GM18520 (cell line): ENCODE data around the gene GRAMD1B.
"Not testable (repeated sequence)": the region's sequence is repeated elsewhere in the genome, so short reads cannot be mapped to it uniquely, and the experiment has no call there.

Source experiments
- ATAC-seq: cut with Tn5 transposase; IDR thresholded peaks from one replicate; pipeline ENCODE4 v1.9.1; 2021; ENCODE audit not compliant: unreplicated experiment

Gene GRAMD1B

DNA sequence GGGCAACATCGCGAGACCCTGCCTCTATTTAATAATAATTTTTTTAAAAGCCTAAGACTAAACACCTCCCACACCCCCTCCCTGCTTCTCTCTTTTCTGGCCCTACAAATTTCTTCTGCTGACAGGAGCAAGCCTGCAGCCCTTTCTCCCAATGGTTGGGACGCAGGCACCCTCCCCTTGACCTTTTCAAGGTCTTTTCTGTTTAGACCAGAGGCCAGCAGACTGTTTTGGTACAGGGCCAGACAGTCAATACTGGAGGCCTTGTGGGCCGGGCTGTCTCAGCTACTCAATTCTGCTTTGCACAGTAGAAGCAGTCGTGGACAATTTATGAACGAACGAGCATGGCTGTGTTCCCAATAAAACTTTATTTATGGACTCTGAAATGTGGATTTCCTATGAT, 132.1 kb downstream of the GRAMD1B start:
- no peak for ATAC-seq

DNA sequence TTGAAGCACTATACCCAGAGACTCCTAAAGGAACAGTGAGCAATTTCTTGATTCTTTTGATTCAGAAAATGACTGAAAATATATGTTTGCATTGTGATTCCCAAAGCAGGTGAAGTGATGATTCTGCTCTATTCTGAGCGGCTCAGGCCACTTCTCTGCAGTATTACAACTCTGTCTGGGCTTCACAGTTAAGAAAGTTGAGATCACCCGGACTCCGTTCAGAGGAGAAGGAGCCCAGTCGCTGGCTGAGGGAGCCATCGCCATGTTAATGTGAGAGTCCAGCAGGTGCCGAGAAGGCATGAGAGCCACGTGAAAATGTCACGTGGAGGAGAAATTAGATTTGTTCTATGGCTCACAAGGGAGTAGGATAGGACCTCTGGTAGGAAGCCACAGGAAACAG, 132.8 kb downstream of the GRAMD1B start:
- ATAC-seq = no peak

DNA sequence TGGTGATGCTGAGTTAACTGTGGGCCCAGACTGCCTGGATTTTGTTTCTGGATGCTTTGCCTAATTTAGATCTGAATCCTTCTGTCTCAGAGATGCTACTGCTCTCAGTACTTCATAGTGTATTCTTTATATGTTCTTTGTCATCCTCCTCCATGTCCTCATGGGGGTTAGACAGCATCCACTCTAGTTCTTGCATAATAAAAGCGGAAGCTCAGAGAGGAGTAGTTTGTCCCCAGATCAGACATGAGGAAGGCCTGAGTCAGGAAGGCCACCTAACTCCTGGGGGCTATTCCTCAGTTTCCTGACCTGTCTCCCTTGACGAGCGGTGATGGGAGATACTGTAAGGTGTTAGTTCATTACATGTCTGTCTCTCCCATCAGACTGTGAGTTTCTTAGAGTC, 134.2 kb downstream of the GRAMD1B start:
- no peak for ATAC-seq

DNA sequence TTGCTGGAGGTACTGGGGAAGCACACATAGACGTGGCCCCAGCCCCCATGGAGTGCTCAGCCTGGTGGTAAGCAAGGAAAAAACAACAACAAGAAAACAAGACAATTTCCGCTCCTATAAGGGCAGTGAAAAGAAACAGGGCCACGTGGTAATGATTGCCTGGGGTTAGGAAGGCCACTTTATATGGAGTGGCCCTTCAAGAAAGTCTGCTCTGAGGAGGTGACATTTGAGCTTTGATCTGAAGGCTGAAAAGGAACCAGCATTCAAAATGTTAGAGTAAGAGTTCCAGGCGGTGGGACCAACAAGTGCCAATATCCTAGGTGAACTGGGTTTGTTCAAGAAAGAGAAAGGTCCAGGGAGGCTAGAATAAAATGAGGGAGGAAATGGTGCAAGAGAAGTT, 136.8 kb downstream of the GRAMD1B start:
- no peak for ATAC-seq

DNA sequence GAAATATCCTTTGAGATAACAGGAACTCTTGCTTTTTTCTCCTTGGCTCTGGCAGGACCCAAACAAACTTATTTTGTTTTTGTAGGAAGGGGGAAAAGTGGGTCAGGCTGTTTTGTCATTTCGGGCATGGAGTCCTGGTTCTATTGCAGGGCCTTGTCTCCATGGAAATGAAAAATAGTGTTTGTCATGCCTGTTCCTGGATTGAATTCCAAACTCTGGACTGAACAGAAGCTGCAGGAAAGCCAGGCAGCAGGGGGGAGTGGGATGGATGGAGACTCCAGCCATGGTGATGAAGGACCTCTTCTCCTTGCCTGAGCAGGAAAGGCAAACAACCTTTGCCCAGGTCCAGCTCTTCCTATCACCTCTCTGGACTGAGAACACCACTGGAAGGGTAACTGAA, 137.4 kb downstream of the GRAMD1B start:
- ATAC-seq = no peak

DNA sequence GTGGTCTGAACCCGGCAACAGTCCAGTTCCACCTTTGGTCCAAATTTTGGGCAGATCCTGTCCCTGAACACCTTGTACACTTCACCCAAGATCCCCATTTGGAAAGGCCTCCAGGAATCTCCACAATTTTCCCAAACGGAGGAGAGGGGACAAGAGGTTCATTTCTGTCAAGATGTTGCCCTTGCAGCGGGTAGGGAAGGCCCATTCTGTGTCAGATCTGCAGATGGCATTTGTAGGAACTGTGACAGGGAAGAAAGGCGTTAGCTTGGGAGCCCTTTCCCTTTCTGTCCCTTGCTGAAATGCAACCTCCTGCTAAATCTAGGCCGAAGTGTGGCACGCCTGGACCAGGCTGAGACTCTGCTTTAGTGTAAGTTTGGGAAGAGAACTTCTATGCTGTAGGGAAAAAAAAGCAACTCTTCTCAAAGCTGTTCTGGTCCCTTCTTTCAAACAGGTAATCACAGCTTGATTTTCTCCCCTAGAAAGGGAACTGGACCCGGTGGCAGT, 138.3 kb downstream of the GRAMD1B start:
- ATAC-seq = no peak

DNA sequence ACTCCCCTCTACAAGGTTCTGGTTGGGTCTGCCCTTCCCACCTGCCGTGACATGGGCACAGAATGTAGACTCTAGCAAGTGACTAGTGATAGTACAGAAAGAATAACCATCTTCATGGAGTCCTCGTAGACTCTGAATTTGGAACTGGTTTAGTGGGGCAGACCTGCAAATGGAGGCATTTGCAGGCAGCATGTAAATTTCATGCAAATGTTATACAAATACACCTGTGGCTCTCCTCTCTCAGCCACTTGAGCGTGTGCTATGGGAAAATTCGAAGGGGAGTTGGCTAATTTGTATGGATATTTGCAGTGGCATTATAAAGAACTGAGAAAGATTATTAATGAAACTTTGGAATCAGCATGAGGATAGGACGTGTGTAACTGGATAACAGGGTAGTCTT, 139.3 kb downstream of the GRAMD1B start:
- no peak for ATAC-seq

DNA sequence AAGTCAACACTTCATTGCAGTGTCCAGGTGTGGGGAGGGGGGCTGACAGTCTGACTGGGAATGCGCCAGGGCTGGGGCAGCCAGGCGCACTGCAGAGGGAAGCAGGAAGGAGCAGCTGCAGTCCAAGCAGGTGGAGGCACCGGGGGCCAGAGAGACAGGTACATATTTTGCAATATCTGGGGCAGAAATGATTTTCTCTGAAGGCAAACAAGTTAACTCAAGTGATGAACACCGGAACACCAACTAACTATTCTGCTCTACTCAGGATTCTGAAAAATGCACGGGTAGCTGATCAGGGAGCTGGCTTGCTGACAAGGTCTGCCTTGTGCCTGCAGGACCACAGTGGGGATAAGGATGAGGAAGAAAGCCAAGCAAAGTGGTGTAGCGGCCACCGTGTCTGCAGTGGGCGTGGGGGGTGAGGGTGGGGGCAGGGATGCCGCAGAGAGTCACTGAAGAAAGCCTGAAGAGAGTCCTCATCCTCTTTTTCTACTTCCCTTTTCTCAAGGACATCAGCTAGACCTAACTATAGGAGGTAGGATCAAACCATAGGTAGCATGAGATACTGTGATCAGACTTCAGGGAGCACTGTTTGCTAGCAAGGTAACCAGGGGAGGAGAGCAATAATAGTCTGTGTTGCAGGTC, 141.0 kb downstream of the GRAMD1B start:
- no peak for ATAC-seq

DNA sequence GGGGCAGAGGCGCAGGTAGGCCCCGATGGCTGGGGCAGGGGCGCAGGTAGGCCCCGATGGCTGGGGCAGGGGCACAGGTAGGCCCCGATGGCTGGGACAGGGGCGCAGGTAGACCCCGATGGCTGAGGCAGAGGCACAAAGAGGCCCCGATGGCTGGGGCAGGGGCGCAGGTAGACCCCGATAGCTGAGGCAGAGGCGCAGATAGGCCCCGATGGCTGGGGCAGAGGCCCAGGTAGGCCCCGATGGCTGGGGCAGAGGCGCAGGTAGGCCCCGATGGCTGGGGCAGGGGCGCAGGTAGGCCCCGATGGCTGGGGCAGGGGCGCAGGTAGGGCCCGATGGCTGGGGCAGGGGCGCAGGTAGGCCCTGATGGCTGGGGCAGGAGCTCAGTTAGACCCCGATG, 142.7 kb downstream of the GRAMD1B start:
- ATAC-seq = not testable (repeated sequence)

DNA sequence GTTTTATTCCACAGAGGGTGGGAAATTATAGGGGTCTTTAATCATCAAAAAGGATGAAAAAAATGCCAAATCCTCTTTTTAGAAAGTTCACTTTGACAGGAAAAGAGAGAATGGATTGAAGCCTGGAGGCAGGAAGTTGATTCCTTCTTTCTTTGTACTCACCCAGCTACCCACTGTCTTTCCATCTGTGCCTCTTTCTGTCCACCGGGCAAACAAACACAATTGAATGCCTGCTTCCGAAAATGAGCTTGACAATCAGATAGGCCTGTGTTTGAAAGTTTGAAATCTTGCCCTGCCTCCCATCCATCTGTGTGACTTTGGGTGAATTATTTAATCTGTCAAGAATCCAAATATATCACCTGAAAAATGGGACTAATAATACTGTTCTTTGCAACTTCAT, 143.2 kb downstream of the GRAMD1B start:
- ATAC-seq = no peak

DNA sequence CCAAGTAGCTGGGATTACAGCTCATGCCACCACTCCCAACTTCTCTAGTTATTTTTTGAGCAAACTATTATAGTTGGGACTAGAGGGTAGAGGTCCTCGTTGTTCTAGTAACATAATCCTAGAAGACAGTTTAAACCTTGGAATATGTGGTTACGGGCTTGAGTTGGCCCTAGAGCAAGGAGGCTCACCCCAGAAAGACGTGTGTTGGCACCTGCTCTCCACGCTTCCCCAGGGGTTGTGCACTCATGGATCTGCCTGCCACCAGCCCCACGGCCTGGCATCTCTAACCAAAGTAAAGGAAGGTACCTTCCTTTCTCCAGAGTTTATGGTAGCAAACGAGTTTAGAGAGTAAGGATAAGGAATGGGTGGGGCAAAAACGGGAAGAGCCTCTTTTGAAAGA, 145.4 kb downstream of the GRAMD1B start:
- no peak for ATAC-seq

DNA sequence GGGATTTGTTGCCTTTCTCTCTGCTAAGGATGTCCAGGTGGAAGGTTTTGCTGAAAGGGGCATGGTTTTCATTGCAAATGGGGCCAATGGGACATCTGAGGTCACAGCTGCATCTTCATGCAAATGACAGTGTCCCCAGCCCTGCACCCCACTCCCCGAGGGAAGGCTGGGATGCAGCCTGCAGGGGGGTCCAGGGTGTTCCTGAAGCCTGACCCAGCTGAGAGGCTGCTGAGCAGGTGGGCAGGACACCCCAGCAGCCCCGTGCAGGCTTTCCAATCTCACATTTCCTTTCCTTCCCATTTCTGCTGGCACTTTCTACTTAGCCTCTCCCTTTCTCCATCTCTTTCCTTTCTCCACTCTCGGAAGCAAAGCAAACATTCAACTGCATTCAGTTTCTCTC, 146.0 kb downstream of the GRAMD1B start:
- no peak for ATAC-seq

DNA sequence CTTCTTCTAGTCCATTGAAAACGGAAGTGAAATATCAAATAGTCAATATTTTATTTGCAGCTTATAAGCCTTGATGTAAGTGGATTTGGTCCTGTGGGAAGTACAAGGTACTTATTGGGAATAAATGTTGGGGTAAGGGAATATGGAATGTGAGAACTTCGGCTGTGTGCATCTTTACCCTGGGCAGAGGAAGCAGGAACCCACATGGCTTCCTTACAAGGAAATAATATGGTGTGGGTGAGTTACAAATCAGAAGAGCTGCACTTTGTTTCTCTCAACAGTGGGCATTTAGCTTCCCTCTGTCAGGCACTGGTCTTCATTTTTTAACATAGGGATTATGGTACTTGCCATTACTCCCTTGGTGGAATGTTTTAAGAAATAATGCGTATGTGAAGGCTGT, 146.4 kb downstream of the GRAMD1B start:
- ATAC-seq = no peak

DNA sequence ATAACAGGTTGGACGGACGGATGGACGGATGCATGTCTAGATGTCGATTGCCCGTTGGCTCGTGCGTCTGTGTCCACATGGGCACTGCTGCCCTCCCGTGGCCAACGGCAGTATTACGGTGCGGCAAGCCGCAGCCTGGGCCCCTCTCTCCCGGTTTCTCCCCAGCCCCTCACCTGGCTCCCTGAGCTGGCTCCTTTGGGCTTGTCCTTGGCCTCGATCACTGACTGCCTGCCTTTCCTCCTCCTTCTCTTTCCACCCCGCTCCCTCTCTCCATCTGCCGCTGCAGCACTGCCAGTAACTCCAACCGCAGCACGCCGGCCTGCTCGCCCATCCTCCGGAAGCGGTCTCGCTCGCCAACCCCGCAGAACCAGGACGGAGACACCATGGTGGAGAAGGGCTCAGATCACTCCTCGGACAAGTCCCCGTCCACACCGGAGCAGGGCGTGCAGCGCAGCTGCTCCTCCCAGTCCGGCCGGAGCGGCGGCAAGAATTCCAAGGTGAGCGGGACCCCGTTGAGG, 147.1 kb downstream of the GRAMD1B start:
- peak; percentile 40 for ATAC-seq

DNA sequence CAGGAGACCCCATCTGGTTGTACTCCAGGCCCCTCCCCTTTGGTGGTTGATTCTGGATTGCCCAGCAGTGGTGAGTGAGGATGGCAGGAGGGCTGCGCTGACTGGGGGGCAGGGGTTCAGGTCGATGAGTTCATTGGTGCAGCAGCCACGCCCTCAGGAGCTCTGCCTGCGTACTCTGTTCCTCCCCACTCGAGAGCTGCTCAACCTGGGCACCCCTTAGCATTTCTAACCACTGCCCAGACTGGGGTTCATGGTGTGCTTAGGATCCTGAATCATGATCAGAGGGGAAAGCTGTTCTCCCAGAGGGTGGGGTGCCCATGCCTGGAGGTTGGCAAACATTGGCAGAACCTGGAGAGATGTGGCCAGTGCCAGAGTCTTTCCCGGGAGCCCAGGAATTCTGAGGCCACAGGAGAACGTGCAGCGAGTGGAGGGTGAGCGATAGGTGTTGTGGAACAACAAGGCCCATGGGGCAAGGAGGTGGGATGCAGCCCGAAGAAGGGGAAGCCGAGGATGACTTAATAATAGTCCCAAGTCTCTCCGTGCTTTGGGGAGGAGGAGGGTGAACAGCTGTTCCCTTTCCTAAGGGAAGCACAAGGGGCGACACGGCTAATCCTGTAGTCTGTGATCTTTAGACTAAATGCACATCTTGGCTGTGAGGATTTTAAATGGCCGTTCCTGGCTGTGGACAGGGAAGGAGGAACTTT, 148.9 kb downstream of the GRAMD1B start:
- ATAC-seq = no peak

DNA sequence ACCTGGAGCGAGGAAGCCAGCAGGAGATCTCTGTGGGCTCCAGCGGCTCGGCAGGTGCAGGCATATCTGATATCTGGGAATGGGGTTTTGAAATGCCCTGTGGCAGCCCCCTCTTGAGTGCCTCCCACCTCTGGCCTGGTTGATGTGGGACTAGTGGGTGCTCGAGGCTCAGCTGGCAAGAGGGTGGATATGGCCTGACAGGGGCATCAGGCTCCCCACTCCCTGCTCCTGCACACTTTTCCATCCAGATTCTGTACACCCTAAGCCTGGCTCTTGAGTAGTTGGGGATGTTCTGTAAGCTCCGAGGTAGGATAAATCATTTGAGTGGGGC, 149.4 kb downstream of the GRAMD1B start:
- no peak for ATAC-seq

DNA sequence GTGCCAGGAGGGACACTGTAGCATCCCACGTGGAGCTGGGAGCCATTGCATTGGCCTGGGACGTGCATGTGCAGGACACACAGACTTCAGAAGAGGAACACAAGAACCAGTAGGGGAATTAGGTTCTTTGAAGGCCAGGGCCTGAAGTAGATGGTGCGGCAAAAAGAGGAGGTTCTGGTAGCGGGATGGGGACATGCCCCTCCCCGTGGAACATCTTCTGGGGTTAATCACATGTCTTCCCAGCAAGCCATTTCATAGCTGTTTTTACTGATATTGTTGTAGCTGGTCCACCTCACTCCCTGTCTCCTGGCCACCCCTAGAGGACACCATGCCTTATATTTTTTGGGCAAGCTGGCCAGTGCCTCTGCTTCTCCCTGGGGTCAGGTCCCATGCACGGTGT, 150.1 kb downstream of the GRAMD1B start:
- ATAC-seq = no peak

DNA sequence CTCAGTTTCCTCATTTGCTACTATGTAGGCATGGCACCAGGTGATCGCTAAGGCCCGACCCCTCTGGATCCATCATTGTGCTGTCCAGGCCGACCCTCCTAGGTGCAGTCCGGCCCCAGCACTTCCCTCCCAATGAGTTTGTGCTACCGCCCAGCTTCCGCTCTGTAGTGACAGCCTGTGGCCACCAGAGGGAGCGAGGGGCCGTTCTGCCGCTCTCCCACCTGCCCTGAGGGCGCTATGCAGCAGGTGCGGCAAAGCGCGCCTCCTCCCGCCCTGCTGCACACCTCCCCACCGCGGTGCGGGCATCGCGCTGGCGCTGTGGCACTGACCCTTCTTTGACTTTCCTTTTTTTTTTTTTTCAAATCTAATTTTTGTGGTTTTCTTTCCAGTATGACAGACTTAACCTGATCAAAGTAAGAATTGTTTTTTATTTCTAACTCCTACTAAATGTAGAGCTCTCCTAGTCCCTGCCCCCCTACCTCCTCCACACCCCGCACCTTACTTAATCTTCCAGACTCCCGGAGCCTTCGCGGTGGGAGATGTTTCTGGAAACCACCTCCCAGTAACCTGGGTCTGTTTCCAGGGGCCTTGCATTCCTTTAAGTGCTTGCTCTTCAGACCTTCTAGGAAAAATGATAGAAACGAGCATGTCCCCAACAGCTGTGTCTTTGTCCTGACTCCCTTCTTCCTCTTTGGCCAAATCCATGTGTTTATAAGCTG, 150.6 kb downstream of the GRAMD1B start:
- peak; percentile 64 for ATAC-seq

DNA sequence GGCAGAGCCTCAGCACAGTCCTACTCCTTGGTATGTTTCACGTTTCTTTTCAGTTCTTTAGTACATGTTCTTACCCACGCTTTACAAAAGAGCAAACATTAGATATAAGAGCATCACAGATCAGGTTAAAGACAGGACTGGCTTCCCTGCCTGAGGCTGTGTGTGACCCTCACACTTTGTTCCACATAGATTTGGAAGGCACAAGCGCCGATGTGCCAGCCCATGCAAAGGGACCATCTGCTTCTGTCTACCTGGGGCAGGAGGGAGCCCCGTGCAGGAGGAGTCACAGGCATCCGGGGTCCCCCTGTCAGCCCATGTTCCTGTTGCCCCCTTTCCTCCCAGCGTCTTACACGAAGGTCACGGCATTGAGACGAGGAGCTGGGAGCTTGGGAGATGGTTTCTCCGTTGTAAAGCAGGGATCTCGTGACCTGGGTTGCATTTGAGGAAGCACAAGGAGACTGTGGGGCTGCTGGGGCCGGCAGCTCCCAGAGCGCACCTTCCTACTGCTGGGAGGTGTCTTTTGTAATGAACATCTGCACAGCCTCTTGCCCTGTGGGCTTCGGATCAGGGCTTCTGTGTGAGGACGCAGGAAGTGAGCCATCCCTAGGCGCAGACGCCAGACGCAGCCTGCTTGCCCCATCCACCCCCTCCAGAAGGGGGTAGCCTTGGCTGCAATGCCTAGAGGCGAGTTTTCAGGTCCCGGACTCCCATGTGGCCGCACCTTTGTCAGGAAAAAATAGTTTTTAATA, 151.8 kb downstream of the GRAMD1B start:
- no peak for ATAC-seq

DNA sequence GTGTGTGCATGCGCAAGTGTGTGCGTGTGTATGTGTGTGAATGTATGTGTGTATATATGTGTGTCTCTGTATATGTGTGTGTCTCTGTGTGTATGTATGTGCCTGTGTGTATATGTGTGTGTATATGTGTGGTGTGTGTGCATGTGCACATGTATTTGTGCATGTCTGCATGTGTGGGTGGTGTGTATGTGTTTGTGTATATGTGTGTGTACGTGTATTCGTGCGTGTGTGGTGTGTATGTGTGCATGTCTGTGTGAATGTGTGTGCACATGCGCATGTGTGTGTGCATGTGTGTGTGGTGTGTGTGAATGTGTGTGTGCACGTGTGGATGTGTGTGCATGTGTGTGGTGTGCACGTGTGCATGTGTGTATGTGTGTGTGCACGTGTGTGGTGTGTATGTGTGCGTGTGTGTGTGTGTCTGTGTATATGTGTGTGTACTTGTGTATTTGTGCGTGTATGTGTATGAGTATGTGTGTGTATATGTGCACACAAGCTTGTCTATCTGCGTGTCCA, 153.0 kb downstream of the GRAMD1B start:
- ATAC-seq = no peak

DNA sequence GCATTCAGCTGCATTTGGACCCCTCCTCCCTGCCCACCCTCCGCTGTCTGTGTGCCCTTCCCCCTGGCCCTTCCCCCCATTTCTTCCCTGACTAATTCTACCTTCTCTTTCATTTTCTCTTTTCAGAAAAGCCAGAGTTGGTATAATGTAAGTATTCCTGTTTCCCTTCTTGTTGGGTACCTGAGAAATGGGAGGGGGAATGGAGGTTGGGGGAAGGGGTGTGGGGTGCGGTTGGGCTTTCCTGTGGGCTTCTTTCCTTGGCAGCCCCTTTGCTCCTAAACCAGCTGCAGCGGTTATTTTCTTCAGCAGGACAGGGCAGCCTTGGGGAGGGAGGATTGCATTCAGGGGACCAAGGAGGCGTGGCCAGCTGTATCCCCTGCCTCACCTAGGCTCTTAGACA, 154.1 kb downstream of the GRAMD1B start:
- no peak for ATAC-seq
